GM13977 (cell line): ENCODE results near the gene CCDC68.

Experiments used
- DNase-seq: peaks from one replicate; pipeline ENCODE4 v3.0.0; 2012; ENCODE audit warnings: low spot score
- in situ Hi-C: fragments of 300-500 bp; cut with MboI; formaldehyde crosslinking; loops from one replicate; pipeline ENCODE4 v1.12.0; 2022; ENCODE audit warnings: low sequenced_read_pairs, low pct_unique_long_range_greater_than_20kb, mixed read lengths, inconsistent platforms; ENCODE audit not compliant: unreplicated experiment
- TF ChIP-seq, protein P1 (sequence below): IDR thresholded peaks from 2 replicates; pipeline ENCODE4 v1.5.1; 2012; ENCODE audit warnings: mild to moderate bottlenecking, control low read depth; ENCODE audit not compliant: insufficient read depth; ENCODE audit errors: extremely low read depth, missing control alignments

Gene CCDC68

DNA sequence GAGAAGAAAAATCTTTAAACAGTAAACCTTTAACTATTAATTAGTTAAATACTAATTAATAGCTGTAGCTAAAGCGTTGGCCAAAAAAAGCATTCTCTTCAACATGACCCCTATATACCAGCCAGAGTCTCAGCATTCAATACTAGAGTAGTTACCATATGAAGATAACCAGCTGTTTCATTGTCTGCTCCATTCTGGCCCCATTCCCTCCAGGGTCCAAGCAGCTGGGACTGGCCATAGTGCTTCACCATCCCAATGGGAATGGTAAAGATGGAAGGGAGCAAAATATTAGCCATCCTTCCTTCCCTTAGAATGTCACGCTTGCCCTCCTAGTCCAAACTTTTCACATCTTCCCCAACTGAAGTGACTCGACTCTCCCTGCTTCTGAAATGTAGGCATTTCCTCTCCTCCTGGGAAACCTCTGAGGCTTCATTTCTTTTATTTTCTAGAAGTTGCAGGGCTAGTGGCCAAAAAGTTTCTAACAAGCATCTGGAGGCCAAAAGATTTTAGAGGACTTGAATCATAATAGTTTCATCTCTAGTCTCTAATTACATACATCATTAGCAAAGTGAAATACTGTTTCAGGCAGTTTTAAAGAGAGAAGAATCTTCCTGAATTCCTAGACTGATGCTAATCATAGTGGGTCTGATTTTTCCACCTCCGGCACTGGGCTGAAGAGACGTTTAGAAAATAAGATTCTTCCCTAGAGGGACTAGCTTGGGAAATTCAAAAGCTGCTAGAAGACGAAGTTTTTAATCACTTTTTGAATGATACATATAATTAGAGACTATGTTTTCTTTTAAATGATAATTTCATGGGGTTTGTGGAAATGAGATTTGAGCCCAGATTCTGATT lies 52.7 kb downstream of the CCDC68 start:
- in situ Hi-C loops = no loop called here
- DNase-seq = no peak
- TF ChIP-seq, protein P1, sequence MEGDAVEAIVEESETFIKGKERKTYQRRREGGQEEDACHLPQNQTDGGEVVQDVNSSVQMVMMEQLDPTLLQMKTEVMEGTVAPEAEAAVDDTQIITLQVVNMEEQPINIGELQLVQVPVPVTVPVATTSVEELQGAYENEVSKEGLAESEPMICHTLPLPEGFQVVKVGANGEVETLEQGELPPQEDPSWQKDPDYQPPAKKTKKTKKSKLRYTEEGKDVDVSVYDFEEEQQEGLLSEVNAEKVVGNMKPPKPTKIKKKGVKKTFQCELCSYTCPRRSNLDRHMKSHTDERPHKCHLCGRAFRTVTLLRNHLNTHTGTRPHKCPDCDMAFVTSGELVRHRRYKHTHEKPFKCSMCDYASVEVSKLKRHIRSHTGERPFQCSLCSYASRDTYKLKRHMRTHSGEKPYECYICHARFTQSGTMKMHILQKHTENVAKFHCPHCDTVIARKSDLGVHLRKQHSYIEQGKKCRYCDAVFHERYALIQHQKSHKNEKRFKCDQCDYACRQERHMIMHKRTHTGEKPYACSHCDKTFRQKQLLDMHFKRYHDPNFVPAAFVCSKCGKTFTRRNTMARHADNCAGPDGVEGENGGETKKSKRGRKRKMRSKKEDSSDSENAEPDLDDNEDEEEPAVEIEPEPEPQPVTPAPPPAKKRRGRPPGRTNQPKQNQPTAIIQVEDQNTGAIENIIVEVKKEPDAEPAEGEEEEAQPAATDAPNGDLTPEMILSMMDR = no peak

DNA sequence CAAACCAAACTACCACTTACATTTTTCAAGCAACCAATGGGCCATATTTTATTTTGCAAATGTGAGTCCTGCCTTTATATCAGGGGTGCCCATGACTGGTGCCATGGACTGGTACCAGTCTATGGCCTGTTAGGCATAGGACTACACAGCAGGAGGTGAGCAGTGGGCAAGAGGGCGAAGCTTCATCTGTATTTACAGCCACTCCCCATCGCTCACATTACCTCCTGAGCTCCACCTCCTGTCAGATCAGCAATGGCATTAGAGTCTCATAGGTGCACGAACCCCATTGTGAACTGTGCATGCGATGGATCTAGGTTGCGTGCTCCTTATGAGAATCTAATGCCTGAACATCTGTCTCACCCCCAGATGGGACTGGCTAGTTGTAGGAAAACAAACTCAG lies 53.6 kb downstream of the CCDC68 start:
- in situ Hi-C loops = no loop called here
- DNase-seq = no peak
- TF ChIP-seq, protein P1 = no peak

DNA sequence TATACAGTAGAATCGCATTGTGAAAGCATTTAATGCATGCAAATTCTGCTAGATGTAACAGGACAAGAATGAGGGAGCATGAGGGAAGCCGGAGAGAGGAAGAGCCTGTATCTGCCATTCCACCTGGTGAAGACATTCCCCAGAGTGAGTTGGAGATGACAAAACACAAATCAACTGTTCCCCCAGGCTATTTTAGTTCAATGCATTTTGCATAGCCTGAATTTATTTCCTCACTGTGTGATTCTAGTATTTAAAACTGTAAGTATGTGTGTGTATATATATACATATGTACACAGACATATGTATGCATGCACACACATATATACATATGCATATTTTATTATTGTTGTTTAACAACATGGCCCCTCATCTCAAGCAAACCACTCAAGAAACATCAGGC lies 54.7 kb downstream of the CCDC68 start:
- no peak for DNase-seq
- TF ChIP-seq, protein P1 = no peak
- in situ Hi-C loops = no loop called here

DNA sequence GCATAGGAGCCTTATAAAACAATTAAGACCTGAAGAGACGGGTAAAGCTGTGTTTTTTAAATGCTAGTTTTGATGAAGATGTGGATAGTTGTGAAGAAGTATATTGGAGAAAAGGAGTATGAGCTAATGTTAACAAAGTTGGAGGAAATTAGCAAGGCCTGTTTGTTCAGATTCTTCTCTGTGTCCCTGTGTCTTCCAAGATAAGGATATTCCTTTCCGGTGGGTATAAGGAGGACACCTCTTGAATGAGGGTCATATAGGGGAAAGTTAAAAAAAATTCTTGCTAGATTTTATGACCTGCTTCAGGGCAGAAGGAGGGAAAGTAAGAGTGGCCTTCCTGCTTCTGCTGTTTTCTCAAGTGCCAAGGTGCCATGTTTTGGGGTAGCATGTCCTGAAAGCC lies 59.0 kb downstream of the CCDC68 start:
- TF ChIP-seq, protein P1 = no peak
- no peak for DNase-seq
- in situ Hi-C loops = no loop called here

DNA sequence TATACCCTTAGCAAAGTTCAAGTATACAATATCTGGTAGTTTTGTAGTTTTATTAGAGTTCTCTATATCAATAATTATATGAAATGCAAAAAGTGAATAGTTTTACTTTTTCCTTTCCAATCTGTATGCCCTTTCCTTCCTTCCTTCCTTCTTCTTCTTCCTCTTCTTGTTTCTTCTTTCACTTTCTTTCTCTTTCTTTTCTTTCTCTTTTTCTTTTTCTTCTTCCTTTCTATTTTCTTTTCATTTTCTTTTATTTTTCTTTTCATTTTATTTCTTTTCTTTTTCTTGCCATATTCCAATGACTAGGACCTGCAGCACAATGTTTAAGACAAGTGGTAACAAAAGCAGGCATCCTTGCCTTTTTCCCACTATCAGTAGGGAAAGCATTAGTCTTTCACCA lies 59.8 kb downstream of the CCDC68 start:
- no peak for DNase-seq

DNA sequence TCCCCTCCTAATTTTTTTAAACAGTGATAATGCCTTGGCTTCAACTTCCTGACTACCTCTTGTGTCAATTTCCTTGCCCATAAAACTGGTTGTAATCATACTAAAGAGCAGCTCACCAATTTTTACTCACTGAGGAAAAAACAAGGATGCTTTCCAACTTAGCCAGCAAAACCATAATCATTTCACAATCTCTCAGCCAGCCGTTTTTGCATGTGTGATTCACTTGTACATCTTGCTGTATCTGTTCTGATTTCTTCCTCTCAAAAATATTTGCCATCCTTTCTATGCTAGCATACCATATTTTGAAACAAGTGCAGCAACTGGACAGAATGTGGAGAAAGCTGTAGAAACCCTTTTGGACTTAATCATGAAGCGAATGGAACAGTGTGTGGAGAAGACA lies 70.3 kb downstream of the CCDC68 start:
- TF ChIP-seq, protein P1 = no peak
- in situ Hi-C loops = no loop called here
- DNase-seq = no peak

More for the DNA sequence above, 59.8 kb downstream of the CCDC68 start:
- TF ChIP-seq, protein P1 = no peak
- in situ Hi-C loops = no loop called here
